ENCODE results near the gene PIGU.

The PIGU gene

DNA sequence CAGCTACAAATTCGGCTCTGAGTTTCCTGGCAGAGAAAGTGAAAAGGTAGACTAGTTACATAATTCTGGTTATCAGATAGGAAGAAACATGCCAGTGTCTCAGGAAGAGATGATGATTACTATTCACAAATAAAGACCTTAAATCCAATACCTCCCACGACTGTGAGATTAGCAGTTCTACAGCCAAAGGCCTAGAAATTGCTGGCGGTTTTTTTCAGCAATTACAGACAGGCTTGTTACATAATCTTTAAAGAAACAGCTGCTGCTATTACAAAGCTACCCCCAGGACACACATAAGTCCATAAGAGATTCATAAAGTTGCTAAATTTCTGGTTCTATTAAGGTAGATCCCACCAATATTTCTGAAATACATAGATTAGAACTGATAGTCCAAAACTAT is 40.2 kb downstream of the PIGU start:
- no peak overlapping the region for H3K27ac ChIP-seq
- TF ChIP-seq CTCF (IDR thresholded peaks at IDR 0.05) = no peak
- TF ChIP-seq ZFX (IDR thresholded peaks at IDR 0.05; ENCODE audit: borderline replicate concordance) = no peak

DNA sequence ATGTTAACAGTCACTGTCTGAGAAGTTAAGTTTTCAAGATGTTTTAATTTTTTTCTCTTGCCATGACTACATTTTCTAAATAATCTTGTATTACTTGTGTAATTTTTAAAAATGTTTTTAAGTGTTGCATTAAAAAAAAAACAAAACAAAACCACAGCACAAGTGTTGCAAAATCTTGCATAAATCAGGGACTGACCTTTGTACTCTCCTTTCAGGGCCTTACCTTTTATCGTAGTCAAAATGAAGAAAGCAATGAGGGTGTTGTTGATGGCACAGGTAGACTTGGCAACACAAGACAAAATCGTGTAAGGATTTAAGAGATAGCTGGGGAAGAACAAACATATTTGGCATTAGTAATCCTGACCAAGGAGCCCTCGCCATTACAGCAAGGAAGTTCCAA is 42.5 kb downstream of the PIGU start:
- no peak for TF ChIP-seq ZFX (IDR thresholded peaks at IDR 0.05; ENCODE audit: borderline replicate concordance)
- no peak for TF ChIP-seq CTCF (IDR thresholded peaks at IDR 0.05)
- H3K27ac ChIP-seq = no peak overlapping the region

DNA sequence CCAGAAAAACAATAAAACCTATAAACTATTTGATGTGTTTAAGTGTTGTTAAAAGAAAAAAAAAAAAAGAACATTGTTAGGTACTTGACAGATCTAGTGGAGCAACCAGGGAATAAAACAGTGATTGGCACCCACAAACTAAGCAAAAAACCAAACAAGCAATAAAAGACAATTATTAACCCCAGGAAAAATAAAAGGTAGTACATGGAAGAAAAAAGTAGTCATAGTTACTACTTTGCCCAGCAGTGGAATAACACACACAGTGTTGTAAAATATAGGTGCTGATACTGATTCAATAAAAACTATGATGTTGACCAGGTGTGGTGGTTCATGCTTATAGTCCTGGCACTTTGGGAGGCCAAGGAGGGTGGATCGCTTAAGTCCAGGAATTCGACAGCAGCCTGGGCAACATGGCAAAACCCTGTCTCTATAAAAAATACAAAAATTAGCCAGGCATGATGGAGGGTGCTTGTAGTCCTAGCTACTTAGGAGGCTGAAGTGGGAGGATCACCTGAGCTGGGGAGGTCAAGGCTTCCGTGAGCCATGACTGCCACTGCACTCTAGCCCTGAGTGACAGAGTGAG is 43.9 kb downstream of the PIGU start:
- no peak overlapping the region for H3K27ac ChIP-seq
- TF ChIP-seq CTCF (IDR thresholded peaks at IDR 0.05) = no peak
- no peak for TF ChIP-seq ZFX (IDR thresholded peaks at IDR 0.05; ENCODE audit: borderline replicate concordance)

DNA sequence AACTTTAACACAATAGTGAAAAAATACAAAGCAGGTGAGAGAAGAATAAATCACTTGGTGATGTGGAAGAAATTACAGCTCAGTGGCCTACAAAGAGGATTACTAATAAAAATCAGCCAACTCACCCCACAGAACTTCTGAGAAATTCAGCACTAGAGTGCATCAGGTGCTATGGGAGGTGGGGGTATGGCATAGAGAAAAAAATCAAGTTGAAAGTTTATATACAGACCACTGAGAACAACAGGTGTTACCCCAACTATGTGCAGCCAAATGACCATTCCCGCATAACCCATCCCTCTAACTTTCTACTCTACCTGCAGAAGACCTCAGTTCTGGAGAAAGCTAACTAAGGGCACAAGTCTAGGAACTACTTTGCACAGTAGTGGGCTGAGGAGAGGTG is 47.0 kb downstream of the PIGU start:
- no peak for TF ChIP-seq ZFX (IDR thresholded peaks at IDR 0.05; ENCODE audit: borderline replicate concordance)
- TF ChIP-seq CTCF (IDR thresholded peaks at IDR 0.05) = no peak
- no peak overlapping the region for H3K27ac ChIP-seq

GRCh38 chr20:34629342-34629741 is 47.5 kb downstream of the PIGU start:
- H3K27ac ChIP-seq = no peak overlapping the region
- TF ChIP-seq CTCF (IDR thresholded peaks at IDR 0.05) (no peak), ZFX (IDR thresholded peaks at IDR 0.05; ENCODE audit: borderline replicate concordance) (no peak)

- peak overlapping the region; percentile 40 for H3K27ac ChIP-seq
- no peak for TF ChIP-seq CTCF (IDR thresholded peaks at IDR 0.05)
- TF ChIP-seq ZFX (IDR thresholded peaks at IDR 0.05; ENCODE audit: borderline replicate concordance) = no peak
Observed at GRCh38 chr20:34628026-34628425, 48.9 kb downstream of the PIGU start.

DNA sequence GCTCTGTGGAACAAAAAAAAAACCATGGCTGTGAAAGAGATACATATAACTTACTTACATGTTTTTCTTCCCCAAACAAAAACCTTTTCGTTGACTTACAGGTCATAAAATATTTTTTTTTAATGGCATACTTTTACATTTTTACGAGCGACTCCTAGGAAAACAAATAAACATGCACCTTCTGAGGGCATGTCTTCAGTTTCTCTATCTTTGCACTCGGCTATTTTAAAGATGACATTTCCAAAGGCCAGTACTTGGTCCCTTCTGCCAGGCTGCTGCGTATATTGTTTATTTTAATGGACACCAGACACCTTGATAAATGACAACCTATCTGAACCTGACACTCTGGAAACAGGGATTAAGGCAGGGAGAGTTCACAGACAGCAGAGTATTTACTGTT is 49.4 kb downstream of the PIGU start:
- H3K27ac ChIP-seq = peak overlapping the region; percentile 40
- TF ChIP-seq CTCF (IDR thresholded peaks at IDR 0.05) = peak; percentile 41
- TF ChIP-seq ZFX (IDR thresholded peaks at IDR 0.05; ENCODE audit: borderline replicate concordance) = no peak
